SK-N-SH treated with all-trans-retinoic acid at 6 μM for 48 hours (cell line): ENCODE measurements around the gene CCDC186.

ENCODE experiments used
- ATAC-seq: fragments of 200-7000 bp; cut with Tn5 transposase; 3 replicates; pipeline ENCODE4 v1.9.1; 2020; ENCODE audit warnings: mild to moderate bottlenecking, moderate library complexity
- BACH2 ChIP-seq: fragments of 250-450 bp; sonication (Bioruptor Pico); IDR thresholded peaks from 2 replicates; pipeline ENCODE4 v1.9.0; 2021; ENCODE audit warnings: mild to moderate bottlenecking, borderline replicate concordance
- CSDC2 ChIP-seq: fragments of 250-450 bp; sonication (Bioruptor Pico); IDR thresholded peaks from 2 replicates; pipeline ENCODE4 v1.5.0; 2020; ENCODE audit warnings: mild to moderate bottlenecking, moderate library complexity
- GLIS3 ChIP-seq: fragments of 250-450 bp; sonication (Bioruptor Pico); IDR thresholded peaks from 2 replicates; pipeline ENCODE4 v1.5.0; 2020; ENCODE audit warnings: mild to moderate bottlenecking, moderate library complexity
- ISL1 ChIP-seq: fragments of 250-450 bp; sonication (Bioruptor Pico); IDR thresholded peaks from 2 replicates; pipeline ENCODE4 v2.1.2; 2022; ENCODE audit warnings: mild to moderate bottlenecking, moderate library complexity
- OSR1 ChIP-seq: fragments of 250-450 bp; sonication (Bioruptor Pico); IDR thresholded peaks from 2 replicates; pipeline ENCODE4 v1.8.0; 2022; ENCODE audit warnings: moderate library complexity, mild to moderate bottlenecking, inconsistent platforms
- POU6F1 ChIP-seq: fragments of 250-450 bp; sonication (Bioruptor Pico); IDR thresholded peaks from 2 replicates; pipeline ENCODE4 v1.8.0; 2021; ENCODE audit warnings: low read depth, mild to moderate bottlenecking, moderate library complexity, borderline replicate concordance
- PPARA ChIP-seq: fragments of 250-450 bp; sonication (Bioruptor Pico); IDR thresholded peaks from 2 replicates; pipeline ENCODE4 v1.5.0; 2020; ENCODE audit warnings: mild to moderate bottlenecking, borderline replicate concordance
- RARB ChIP-seq: fragments of 250-450 bp; sonication (Bioruptor Pico); IDR thresholded peaks from 2 replicates; pipeline ENCODE4 v1.8.0; 2021; ENCODE audit warnings: mild to moderate bottlenecking, moderate library complexity
- SNAI2 ChIP-seq: fragments of 250-450 bp; sonication (Bioruptor Pico); IDR thresholded peaks from 2 replicates; pipeline ENCODE4 v1.5.0; 2020; ENCODE audit warnings: mild to moderate bottlenecking, moderate library complexity
- TCF4 ChIP-seq: fragments of 250-450 bp; sonication (Bioruptor Pico); IDR thresholded peaks from 2 replicates; pipeline ENCODE4 v1.8.0; 2021; ENCODE audit warnings: mild to moderate bottlenecking, moderate library complexity, borderline replicate concordance
- TOX ChIP-seq: fragments of 250-450 bp; sonication (Bioruptor Pico); IDR thresholded peaks from 2 replicates; pipeline ENCODE4 v1.8.0; 2021; ENCODE audit warnings: mild to moderate bottlenecking, moderate library complexity, borderline replicate concordance
- TSHZ2 ChIP-seq: fragments of 250-450 bp; sonication (Bioruptor Pico); IDR thresholded peaks from 2 replicates; pipeline ENCODE4 v1.5.0; 2020; ENCODE audit warnings: mild to moderate bottlenecking, moderate library complexity
- ZFP30 ChIP-seq: fragments of 450-650 bp; formaldehyde crosslinking; IDR thresholded peaks from 2 replicates; pipeline ENCODE4 v1.5.0; 2022; ENCODE audit warnings: mild to moderate bottlenecking, moderate library complexity
- ZNF565 ChIP-seq: fragments of 450-650 bp; formaldehyde crosslinking; conservative IDR thresholded peaks from 2 replicates; pipeline ENCODE4 v1.5.0; 2020; ENCODE audit warnings: low read depth, mild to moderate bottlenecking, moderate library complexity
- ZNF70 ChIP-seq: fragments of 450-650 bp; formaldehyde crosslinking; IDR thresholded peaks from 2 replicates; pipeline ENCODE4 v1.5.0; 2020; ENCODE audit warnings: mild to moderate bottlenecking, moderate library complexity
- ZNF8 ChIP-seq: fragments of 450-650 bp; formaldehyde crosslinking; IDR thresholded peaks from 2 replicates; pipeline ENCODE4 v1.5.0; 2020; ENCODE audit warnings: mild to moderate bottlenecking, moderate library complexity
- TF ChIP-seq, protein P1 (sequence below): fragments of 250-450 bp; sonication (Bioruptor Pico); IDR thresholded peaks from 2 replicates; pipeline ENCODE4 v1.8.0; 2020; ENCODE audit warnings: mild to moderate bottlenecking, moderate library complexity, borderline replicate concordance
- TF ChIP-seq, protein P2 (sequence below): fragments of 250-450 bp; sonication (Bioruptor Pico); IDR thresholded peaks from 2 replicates; pipeline ENCODE4 v1.5.1; 2020; ENCODE audit warnings: low read depth, mild to moderate bottlenecking, moderate library complexity
- TF ChIP-seq, protein P3 (sequence below): fragments of 250-450 bp; sonication (Bioruptor Pico); IDR thresholded peaks from 2 replicates; pipeline ENCODE4 v1.5.1; 2021; ENCODE audit warnings: mild to moderate bottlenecking, moderate library complexity

The CCDC186 gene

DNA sequence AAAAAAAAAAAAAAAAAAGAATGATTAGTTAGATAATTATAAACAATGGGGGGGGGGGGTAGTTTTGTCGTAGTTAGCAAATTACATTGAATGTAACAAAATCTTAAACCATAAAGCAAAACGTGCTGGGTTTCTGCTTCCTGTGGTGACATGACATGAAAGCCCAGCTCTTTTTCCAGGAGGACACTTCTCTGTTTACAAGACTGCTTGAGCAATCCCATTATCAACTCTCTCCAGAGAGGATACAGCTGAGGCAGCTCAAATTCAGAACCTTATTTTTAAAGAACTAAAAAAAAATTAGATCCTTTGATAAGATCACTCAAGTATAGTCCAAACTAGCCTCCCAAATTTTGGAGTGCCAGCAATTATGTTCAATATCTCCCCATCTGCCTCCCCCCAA, 71.7 kb downstream of the CCDC186 start:
- ATAC-seq = no peak
- TF ChIP-seq ZNF565 (CRISPR knock-in tag) (no peak), ZFP30 (no peak), ZNF8 (no peak), CSDC2 (CRISPR knock-in tag) (no peak), TCF4 (CRISPR knock-in tag) (no peak), GLIS3 (CRISPR knock-in tag) (no peak), BACH2 (CRISPR knock-in tag) (no peak), OSR1 (CRISPR knock-in tag) (no peak), POU6F1 (CRISPR knock-in tag) (no peak), RARB (no peak), TOX (no peak), TSHZ2 (CRISPR knock-in tag) (no peak), PPARA (CRISPR knock-in tag) (no peak), ISL1 (CRISPR knock-in tag) (no peak)
- TF ChIP-seq, protein P1, sequence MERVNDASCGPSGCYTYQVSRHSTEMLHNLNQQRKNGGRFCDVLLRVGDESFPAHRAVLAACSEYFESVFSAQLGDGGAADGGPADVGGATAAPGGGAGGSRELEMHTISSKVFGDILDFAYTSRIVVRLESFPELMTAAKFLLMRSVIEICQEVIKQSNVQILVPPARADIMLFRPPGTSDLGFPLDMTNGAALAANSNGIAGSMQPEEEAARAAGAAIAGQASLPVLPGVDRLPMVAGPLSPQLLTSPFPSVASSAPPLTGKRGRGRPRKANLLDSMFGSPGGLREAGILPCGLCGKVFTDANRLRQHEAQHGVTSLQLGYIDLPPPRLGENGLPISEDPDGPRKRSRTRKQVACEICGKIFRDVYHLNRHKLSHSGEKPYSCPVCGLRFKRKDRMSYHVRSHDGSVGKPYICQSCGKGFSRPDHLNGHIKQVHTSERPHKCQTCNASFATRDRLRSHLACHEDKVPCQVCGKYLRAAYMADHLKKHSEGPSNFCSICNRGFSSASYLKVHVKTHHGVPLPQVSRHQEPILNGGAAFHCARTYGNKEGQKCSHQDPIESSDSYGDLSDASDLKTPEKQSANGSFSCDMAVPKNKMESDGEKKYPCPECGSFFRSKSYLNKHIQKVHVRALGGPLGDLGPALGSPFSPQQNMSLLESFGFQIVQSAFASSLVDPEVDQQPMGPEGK (CRISPR knock-in tag) = no peak
- TF ChIP-seq, protein P2, sequence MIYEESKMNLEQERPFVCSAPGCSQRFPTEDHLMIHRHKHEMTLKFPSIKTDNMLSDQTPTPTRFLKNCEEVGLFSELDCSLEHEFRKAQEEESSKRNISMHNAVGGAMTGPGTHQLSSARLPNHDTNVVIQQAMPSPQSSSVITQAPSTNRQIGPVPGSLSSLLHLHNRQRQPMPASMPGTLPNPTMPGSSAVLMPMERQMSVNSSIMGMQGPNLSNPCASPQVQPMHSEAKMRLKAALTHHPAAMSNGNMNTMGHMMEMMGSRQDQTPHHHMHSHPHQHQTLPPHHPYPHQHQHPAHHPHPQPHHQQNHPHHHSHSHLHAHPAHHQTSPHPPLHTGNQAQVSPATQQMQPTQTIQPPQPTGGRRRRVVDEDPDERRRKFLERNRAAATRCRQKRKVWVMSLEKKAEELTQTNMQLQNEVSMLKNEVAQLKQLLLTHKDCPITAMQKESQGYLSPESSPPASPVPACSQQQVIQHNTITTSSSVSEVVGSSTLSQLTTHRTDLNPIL (CRISPR knock-in tag) = no peak

GRCh38 chr10:114100848-114101741, 72.9 kb downstream of the CCDC186 start:
- peak; percentile 65 for ATAC-seq
- no peak for TF ChIP-seq POU6F1 (CRISPR knock-in tag)
- TF ChIP-seq, protein P2 (CRISPR knock-in tag) = no peak
- TF ChIP-seq TSHZ2 (CRISPR knock-in tag) = no peak
- TF ChIP-seq PPARA (CRISPR knock-in tag) = no peak
- TF ChIP-seq, protein P3, sequence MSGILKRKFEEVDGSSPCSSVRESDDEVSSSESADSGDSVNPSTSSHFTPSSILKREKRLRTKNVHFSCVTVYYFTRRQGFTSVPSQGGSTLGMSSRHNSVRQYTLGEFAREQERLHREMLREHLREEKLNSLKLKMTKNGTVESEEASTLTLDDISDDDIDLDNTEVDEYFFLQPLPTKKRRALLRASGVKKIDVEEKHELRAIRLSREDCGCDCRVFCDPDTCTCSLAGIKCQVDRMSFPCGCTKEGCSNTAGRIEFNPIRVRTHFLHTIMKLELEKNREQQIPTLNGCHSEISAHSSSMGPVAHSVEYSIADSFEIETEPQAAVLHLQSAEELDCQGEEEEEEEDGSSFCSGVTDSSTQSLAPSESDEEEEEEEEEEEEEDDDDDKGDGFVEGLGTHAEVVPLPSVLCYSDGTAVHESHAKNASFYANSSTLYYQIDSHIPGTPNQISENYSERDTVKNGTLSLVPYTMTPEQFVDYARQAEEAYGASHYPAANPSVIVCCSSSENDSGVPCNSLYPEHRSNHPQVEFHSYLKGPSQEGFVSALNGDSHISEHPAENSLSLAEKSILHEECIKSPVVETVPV (CRISPR knock-in tag) = no peak
- no peak for TF ChIP-seq SNAI2
- no peak for TF ChIP-seq ZNF565 (CRISPR knock-in tag)
- no peak for TF ChIP-seq ZNF70 (CRISPR knock-in tag)
